ENCODE data around the gene SAA4.
"Not testable (repeated sequence)": the region's sequence is repeated elsewhere in the genome, so short reads cannot be mapped to it uniquely, and the experiment has no call there.

Gene SAA4

DNA sequence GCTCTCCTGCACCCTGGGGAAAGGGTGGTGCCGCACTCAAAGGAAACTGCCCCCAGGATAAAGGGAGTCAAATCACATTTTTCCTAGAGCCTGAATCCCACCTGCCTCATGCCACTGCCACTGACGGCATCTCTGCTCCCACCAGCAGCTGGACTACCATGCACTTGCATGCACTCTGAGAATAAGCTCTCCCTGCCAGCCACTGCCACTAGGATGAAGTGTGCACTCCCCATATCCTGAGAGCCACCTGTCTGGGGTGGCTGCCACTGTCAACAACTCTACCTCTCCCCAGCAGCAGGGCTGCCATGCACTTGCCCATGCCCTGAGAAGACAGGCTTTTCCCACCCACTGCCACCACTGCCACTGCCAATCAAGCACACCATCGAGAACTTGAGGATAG is 32.4 kb downstream of the SAA4 start:
- TF ChIP-seq, protein P1, sequence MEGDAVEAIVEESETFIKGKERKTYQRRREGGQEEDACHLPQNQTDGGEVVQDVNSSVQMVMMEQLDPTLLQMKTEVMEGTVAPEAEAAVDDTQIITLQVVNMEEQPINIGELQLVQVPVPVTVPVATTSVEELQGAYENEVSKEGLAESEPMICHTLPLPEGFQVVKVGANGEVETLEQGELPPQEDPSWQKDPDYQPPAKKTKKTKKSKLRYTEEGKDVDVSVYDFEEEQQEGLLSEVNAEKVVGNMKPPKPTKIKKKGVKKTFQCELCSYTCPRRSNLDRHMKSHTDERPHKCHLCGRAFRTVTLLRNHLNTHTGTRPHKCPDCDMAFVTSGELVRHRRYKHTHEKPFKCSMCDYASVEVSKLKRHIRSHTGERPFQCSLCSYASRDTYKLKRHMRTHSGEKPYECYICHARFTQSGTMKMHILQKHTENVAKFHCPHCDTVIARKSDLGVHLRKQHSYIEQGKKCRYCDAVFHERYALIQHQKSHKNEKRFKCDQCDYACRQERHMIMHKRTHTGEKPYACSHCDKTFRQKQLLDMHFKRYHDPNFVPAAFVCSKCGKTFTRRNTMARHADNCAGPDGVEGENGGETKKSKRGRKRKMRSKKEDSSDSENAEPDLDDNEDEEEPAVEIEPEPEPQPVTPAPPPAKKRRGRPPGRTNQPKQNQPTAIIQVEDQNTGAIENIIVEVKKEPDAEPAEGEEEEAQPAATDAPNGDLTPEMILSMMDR (conservative IDR thresholded peaks at IDR 0.05; ENCODE audit: low read depth, low read length), result no peak
- H3K4me3 ChIP-seq (ENCODE audit: low read depth, low read length), result no peak overlapping the region
- DNase-seq (ENCODE audit: low read depth), result no peak

GRCh38 chr11:18203723-18204122 is 32.9 kb downstream of the SAA4 start:
- H3K4me3 ChIP-seq (ENCODE audit: low read depth, low read length), result no peak overlapping the region
- peak; percentile 52 for DNase-seq (ENCODE audit: low read depth)
- TF ChIP-seq, protein P1 (conservative IDR thresholded peaks at IDR 0.05; ENCODE audit: low read depth, low read length), result peak; percentile 73

DNA sequence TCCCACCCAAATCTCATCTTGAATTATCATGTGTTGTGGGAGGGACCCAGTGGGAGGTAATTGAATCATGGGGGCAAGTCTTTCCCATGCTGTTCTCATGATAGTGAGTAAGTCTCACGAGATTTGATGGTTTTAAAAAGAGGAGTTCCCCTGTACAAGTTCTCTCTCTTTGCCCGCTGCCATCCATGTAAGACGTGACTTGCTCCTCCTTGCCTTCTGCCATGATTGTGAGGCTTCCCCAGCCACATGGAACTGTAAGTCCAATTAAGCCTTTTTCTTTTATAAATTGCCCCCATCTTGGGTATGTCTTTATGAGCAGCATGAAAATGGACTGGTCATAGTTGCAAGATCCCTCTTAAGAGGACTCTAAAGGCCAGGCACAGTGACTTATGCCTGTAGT is 38.9 kb downstream of the SAA4 start:
- H3K4me3 ChIP-seq (ENCODE audit: low read depth, low read length); DNase-seq (ENCODE audit: low read depth): not testable (repeated sequence)

DNA sequence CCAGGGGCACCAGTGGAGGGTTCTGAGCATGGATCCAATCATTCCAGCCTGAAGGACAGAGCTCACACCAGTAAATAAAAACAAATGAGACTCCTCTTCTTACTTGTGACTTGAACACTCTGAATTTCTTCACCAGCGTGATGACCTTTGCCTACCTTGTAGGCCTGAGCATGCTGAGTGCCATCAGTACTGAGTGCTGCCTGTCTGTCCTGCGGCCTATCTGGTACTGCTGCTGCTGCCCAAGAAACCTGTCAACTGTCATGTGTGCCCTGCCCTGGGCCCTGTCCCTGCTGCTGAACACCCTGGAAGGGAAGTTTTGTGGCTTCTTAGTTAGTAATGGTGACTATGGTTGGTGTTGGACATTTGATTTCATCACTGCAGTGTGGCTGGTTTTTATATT is 40.1 kb downstream of the SAA4 start:
- DNase-seq (ENCODE audit: low read depth), result no peak
- TF ChIP-seq, protein P1 (conservative IDR thresholded peaks at IDR 0.05; ENCODE audit: low read depth, low read length), result no peak
- H3K4me3 ChIP-seq (ENCODE audit: low read depth, low read length), result no peak overlapping the region

GRCh38 chr11:18193010-18193409 is 43.6 kb downstream of the SAA4 start:
- H3K4me3 ChIP-seq (ENCODE audit: low read depth, low read length), result no peak overlapping the region
- TF ChIP-seq, protein P1 (conservative IDR thresholded peaks at IDR 0.05; ENCODE audit: low read depth, low read length), result no peak
- no peak for DNase-seq (ENCODE audit: low read depth)

GRCh38 chr11:18191376-18191775 is 45.2 kb downstream of the SAA4 start:
- TF ChIP-seq, protein P1 (conservative IDR thresholded peaks at IDR 0.05; ENCODE audit: low read depth, low read length), result no peak
- no peak overlapping the region for H3K4me3 ChIP-seq (ENCODE audit: low read depth, low read length)
- peak; percentile 50 for DNase-seq (ENCODE audit: low read depth)

DNA sequence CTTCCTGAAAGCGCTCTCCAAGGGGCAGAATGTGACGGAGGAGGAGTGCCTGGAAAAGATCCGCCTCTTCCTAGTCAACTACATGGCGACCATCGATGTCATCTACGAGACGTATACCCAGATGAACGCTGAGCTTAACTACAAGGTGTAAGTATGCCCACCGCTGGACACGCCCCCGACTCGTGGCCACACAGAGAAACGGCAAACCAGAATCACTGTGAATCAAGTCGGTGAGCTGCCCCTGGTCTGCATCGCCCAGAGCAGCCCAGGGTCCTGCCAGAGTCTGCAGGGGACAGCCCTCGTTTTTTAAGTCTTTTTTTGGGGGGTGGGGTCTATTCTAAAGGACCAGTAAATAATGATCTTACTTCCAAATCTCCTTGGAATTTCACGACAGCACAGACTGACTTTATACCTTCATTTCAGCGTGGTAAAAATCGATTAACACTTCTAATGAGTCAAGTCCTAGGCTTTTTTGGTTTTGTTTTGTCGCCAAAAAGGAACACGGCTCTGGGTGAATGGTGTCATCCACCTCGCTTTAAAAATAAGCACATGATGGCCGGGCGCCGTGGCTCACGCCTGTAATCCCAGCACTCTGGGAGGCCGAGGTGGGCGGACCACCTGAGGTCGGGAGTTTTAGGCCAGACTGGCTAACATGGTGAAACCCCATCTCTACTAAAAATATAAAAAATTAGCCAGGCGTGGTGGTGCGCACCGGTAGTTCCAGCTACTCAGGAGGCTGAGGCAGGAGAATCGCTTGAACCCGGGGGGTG is 46.9 kb downstream of the SAA4 start:
- DNase-seq (ENCODE audit: low read depth); H3K4me3 ChIP-seq (ENCODE audit: low read depth, low read length): not testable (repeated sequence)

DNA sequence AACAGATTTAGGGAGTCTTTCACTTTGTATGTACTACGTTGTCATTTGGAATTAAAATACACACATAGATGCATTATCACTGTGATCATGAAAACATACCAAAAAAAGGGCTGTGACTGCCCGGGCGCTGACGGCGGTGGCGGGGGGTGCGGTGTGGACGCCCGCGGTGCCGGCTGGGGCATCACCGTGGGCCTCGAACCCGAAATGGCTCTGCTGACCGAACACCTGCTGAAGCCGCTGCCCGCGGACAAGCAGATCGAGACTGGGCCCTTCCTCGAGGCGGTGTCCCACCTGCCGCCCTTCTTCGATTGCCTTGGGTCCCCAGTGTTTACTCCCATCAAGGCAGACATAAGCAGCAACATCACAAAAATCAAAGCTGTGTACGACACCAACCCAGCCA is 47.8 kb downstream of the SAA4 start:
- no peak overlapping the region for H3K4me3 ChIP-seq (ENCODE audit: low read depth, low read length)
- TF ChIP-seq, protein P1 (conservative IDR thresholded peaks at IDR 0.05; ENCODE audit: low read depth, low read length), result no peak
- no peak for DNase-seq (ENCODE audit: low read depth)

All from choroid plexus epithelial cell (primary cell).